Measurements from ENCODE around the gene CFAP54.

The CFAP54 gene

DNA sequence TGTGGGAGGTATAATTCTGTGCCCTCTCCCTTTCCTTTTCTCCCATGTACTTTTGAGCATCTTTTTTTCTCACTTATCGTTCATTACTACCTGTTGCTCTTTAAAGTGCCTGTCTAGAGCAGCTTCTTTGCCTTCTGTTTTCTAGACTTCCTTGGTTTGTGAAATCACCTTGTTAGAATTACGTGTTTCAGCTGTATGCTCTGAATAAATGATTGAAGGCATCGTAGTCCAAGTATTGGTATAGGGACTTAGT, 419.0 kb downstream of the CFAP54 start:
- no peak for ATAC-seq
- TF ChIP-seq ARNTL (CRISPR knock-in tag; IDR thresholded peaks at IDR 0.05; ENCODE audit: borderline replicate concordance, low read depth) (no peak), TCF4 (CRISPR knock-in tag; IDR thresholded peaks at IDR 0.05; ENCODE audit: borderline replicate concordance) (no peak), CSDC2 (CRISPR knock-in tag; IDR thresholded peaks at IDR 0.05) (no peak), SNAI2 (CRISPR knock-in tag; IDR thresholded peaks at IDR 0.05) (no peak), OSR1 (CRISPR knock-in tag; IDR thresholded peaks at IDR 0.05) (no peak), TOX (CRISPR knock-in tag; IDR thresholded peaks at IDR 0.05; ENCODE audit: borderline replicate concordance) (no peak), BACH2 (CRISPR knock-in tag; IDR thresholded peaks at IDR 0.05; ENCODE audit: borderline replicate concordance) (no peak), ZFP30 (CRISPR knock-in tag; IDR thresholded peaks at IDR 0.05) (no peak), ZFP3 (CRISPR knock-in tag; IDR thresholded peaks at IDR 0.05) (no peak), ZNF565 (CRISPR knock-in tag; conservative IDR thresholded peaks at IDR 0.05; ENCODE audit: low read depth) (no peak), ISL1 (CRISPR knock-in tag; IDR thresholded peaks at IDR 0.05) (no peak), ZNF70 (CRISPR knock-in tag; IDR thresholded peaks at IDR 0.05) (no peak), ESRRG (CRISPR knock-in tag; IDR thresholded peaks at IDR 0.05) (no peak), ZNF8 (CRISPR knock-in tag; IDR thresholded peaks at IDR 0.05) (no peak), PPARA (CRISPR knock-in tag; IDR thresholded peaks at IDR 0.05; ENCODE audit: borderline replicate concordance) (no peak)
- TF ChIP-seq, protein P1, sequence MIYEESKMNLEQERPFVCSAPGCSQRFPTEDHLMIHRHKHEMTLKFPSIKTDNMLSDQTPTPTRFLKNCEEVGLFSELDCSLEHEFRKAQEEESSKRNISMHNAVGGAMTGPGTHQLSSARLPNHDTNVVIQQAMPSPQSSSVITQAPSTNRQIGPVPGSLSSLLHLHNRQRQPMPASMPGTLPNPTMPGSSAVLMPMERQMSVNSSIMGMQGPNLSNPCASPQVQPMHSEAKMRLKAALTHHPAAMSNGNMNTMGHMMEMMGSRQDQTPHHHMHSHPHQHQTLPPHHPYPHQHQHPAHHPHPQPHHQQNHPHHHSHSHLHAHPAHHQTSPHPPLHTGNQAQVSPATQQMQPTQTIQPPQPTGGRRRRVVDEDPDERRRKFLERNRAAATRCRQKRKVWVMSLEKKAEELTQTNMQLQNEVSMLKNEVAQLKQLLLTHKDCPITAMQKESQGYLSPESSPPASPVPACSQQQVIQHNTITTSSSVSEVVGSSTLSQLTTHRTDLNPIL (CRISPR knock-in tag; IDR thresholded peaks at IDR 0.05; ENCODE audit: low read depth) = no peak
- TF ChIP-seq, protein P2, sequence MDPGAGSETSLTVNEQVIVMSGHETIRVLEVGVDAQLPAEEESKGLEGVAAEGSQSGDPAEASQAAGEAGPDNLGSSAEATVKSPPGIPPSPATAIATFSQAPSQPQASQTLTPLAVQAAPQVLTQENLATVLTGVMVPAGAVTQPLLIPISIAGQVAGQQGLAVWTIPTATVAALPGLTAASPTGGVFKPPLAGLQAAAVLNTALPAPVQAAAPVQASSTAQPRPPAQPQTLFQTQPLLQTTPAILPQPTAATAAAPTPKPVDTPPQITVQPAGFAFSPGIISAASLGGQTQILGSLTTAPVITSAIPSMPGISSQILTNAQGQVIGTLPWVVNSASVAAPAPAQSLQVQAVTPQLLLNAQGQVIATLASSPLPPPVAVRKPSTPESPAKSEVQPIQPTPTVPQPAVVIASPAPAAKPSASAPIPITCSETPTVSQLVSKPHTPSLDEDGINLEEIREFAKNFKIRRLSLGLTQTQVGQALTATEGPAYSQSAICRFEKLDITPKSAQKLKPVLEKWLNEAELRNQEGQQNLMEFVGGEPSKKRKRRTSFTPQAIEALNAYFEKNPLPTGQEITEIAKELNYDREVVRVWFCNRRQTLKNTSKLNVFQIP (CRISPR knock-in tag; IDR thresholded peaks at IDR 0.05; ENCODE audit: borderline replicate concordance, low read depth) = no peak
- TF ChIP-seq, protein P3, sequence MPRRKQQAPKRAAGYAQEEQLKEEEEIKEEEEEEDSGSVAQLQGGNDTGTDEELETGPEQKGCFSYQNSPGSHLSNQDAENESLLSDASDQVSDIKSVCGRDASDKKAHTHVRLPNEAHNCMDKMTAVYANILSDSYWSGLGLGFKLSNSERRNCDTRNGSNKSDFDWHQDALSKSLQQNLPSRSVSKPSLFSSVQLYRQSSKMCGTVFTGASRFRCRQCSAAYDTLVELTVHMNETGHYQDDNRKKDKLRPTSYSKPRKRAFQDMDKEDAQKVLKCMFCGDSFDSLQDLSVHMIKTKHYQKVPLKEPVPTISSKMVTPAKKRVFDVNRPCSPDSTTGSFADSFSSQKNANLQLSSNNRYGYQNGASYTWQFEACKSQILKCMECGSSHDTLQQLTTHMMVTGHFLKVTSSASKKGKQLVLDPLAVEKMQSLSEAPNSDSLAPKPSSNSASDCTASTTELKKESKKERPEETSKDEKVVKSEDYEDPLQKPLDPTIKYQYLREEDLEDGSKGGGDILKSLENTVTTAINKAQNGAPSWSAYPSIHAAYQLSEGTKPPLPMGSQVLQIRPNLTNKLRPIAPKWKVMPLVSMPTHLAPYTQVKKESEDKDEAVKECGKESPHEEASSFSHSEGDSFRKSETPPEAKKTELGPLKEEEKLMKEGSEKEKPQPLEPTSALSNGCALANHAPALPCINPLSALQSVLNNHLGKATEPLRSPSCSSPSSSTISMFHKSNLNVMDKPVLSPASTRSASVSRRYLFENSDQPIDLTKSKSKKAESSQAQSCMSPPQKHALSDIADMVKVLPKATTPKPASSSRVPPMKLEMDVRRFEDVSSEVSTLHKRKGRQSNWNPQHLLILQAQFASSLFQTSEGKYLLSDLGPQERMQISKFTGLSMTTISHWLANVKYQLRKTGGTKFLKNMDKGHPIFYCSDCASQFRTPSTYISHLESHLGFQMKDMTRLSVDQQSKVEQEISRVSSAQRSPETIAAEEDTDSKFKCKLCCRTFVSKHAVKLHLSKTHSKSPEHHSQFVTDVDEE (CRISPR knock-in tag; IDR thresholded peaks at IDR 0.05) = no peak
- TF ChIP-seq, protein P4, sequence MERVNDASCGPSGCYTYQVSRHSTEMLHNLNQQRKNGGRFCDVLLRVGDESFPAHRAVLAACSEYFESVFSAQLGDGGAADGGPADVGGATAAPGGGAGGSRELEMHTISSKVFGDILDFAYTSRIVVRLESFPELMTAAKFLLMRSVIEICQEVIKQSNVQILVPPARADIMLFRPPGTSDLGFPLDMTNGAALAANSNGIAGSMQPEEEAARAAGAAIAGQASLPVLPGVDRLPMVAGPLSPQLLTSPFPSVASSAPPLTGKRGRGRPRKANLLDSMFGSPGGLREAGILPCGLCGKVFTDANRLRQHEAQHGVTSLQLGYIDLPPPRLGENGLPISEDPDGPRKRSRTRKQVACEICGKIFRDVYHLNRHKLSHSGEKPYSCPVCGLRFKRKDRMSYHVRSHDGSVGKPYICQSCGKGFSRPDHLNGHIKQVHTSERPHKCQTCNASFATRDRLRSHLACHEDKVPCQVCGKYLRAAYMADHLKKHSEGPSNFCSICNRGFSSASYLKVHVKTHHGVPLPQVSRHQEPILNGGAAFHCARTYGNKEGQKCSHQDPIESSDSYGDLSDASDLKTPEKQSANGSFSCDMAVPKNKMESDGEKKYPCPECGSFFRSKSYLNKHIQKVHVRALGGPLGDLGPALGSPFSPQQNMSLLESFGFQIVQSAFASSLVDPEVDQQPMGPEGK (CRISPR knock-in tag; IDR thresholded peaks at IDR 0.05; ENCODE audit: borderline replicate concordance) = no peak
- TF ChIP-seq, protein P5, sequence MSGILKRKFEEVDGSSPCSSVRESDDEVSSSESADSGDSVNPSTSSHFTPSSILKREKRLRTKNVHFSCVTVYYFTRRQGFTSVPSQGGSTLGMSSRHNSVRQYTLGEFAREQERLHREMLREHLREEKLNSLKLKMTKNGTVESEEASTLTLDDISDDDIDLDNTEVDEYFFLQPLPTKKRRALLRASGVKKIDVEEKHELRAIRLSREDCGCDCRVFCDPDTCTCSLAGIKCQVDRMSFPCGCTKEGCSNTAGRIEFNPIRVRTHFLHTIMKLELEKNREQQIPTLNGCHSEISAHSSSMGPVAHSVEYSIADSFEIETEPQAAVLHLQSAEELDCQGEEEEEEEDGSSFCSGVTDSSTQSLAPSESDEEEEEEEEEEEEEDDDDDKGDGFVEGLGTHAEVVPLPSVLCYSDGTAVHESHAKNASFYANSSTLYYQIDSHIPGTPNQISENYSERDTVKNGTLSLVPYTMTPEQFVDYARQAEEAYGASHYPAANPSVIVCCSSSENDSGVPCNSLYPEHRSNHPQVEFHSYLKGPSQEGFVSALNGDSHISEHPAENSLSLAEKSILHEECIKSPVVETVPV (CRISPR knock-in tag; IDR thresholded peaks at IDR 0.05) = no peak

DNA sequence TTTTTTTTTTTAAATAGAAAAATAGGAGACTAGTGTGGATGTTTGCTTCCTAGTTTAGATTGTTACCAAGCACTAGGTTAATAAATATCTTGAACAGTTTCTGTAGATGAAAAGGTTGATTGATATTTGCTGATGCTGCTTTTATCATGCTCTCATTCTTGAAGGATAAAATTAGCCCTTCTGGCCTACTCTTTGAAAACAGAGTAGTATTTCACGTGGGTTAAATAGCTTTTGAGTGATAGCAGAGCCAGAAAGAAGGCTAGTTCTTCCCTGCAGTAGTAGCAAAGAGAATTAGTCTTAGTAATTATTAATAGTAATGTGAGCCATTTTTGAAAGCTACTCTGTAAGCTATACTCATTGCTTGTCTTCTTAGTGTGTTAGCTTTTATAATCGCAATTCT, 422.9 kb downstream of the CFAP54 start:
- TF ChIP-seq TOX (CRISPR knock-in tag; IDR thresholded peaks at IDR 0.05; ENCODE audit: borderline replicate concordance) = no peak
- no peak for TF ChIP-seq BACH2 (CRISPR knock-in tag; IDR thresholded peaks at IDR 0.05; ENCODE audit: borderline replicate concordance)
- peak; percentile 35; the same call in 1 of the 2 replicates for TF ChIP-seq ISL1 (CRISPR knock-in tag; IDR thresholded peaks at IDR 0.05)
- no peak for ATAC-seq

DNA sequence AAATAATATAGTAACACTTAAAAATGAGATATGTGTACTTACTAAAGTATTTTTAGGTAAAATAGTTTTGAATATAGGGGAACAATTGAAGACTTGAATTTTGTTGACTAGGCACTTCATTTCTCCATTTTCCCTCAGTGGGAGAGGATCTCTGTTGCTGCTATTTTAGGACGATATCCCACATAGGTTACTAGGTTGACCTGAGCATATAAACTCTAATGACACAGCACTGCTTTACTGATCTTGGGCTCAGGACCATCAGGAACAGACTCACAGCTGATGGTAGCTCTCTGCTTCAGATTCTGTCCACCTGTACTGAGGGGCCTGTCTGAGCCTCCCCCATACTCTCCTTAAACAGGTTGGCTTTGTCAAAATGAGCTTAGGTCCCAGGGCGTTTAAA, 423.6 kb downstream of the CFAP54 start:
- TF ChIP-seq TOX (CRISPR knock-in tag; IDR thresholded peaks at IDR 0.05; ENCODE audit: borderline replicate concordance) = no peak
- TF ChIP-seq ZNF8 (CRISPR knock-in tag; IDR thresholded peaks at IDR 0.05) = no peak
- TF ChIP-seq, protein P4 (CRISPR knock-in tag; IDR thresholded peaks at IDR 0.05; ENCODE audit: borderline replicate concordance) = no peak
- TF ChIP-seq GLIS3 (CRISPR knock-in tag; IDR thresholded peaks at IDR 0.05) = no peak
- no peak for TF ChIP-seq PPARA (CRISPR knock-in tag; IDR thresholded peaks at IDR 0.05; ENCODE audit: borderline replicate concordance)
- no peak for ATAC-seq

Measured in SK-N-SH treated with all-trans-retinoic acid at 6 μM for 48 hours (cell line).